OCI-LY1 (cell line): ENCODE data around the gene SOCS1.

Source experiments
- H2AFZ ChIP-seq: fragments of 200-600 bp; sonication (generic), shearing (Covaris generic); 2 replicates; pipeline ENCODE4 v1.6.0; 2014; ENCODE audit warnings: antibody characterized with exemption, mild to moderate bottlenecking, low read length
- H3F3A ChIP-seq: fragments of 200-600 bp; sonication (generic), shearing (Covaris generic); 2 replicates; pipeline ENCODE4 v1.6.0; 2014; ENCODE audit warnings: mild to moderate bottlenecking, antibody characterized with exemption, low read length, moderate library complexity; ENCODE audit not compliant: insufficient read depth
- H3K27ac ChIP-seq: fragments of 200-600 bp; sonication (generic); 2 replicates; pipeline ENCODE4 v1.5.1; 2014; ENCODE audit warnings: low read length, mixed run types, mild to moderate bottlenecking, low read depth; ENCODE audit not compliant: poor library complexity, severe bottlenecking
- H3K27me3 ChIP-seq: fragments of 200-600 bp; sonication (generic); 2 replicates; pipeline ENCODE4 v1.6.0; 2014; ENCODE audit warnings: antibody characterized with exemption, mild to moderate bottlenecking, low read length, moderate library complexity; ENCODE audit not compliant: insufficient read depth
- H3K36me3 ChIP-seq: fragments of 200-600 bp; sonication (generic); 2 replicates; pipeline ENCODE4 v1.6.1; 2014; ENCODE audit warnings: mild to moderate bottlenecking, antibody characterized with exemption, low read length, moderate library complexity, mixed read lengths; ENCODE audit not compliant: insufficient read depth
- H3K4me1 ChIP-seq: fragments of 200-600 bp; sonication (generic); 2 replicates; pipeline ENCODE4 v1.5.1; 2014; ENCODE audit warnings: mild to moderate bottlenecking, low read length, moderate library complexity; ENCODE audit not compliant: insufficient read depth, severe bottlenecking
- H3K4me2 ChIP-seq: fragments of 200-600 bp; sonication (generic), shearing (Covaris generic); 2 replicates; pipeline ENCODE4 v1.6.1; 2014; ENCODE audit warnings: low read length
- H3K4me3 ChIP-seq: fragments of 200-600 bp; sonication (generic); 2 replicates; pipeline ENCODE4 v1.5.1; 2014; ENCODE audit warnings: low read length, low read depth, mild to moderate bottlenecking, mixed read lengths; ENCODE audit not compliant: poor library complexity, severe bottlenecking
- H3K79me2 ChIP-seq: fragments of 200-600 bp; shearing (Covaris generic); 2 replicates; pipeline ENCODE4 v1.6.1; 2016; ENCODE audit warnings: mixed run types, low read length, mixed read lengths; ENCODE audit not compliant: insufficient read depth
- H3K9ac ChIP-seq: fragments of 200-600 bp; sonication (generic), shearing (Covaris generic); 2 replicates; pipeline ENCODE4 v1.6.1; 2014; ENCODE audit warnings: mild to moderate bottlenecking, low read length, mixed read lengths
- H3K9me2 ChIP-seq: fragments of 200-600 bp; sonication (generic), shearing (Covaris generic); 2 replicates; pipeline ENCODE4 v1.6.1; 2014; ENCODE audit warnings: low read depth, mild to moderate bottlenecking, low read length, mixed read lengths
- H3K9me3 ChIP-seq: fragments of 200-600 bp; shearing (Covaris generic); 2 replicates; pipeline ENCODE4 v1.6.1; 2014; ENCODE audit warnings: low read length, mixed read lengths
- H4K20me1 ChIP-seq: fragments of 200-600 bp; sonication (generic), shearing (Covaris generic); 2 replicates; pipeline ENCODE4 v1.6.0; 2016; ENCODE audit warnings: mild to moderate bottlenecking, low read length; ENCODE audit not compliant: insufficient read depth
- EZH2 ChIP-seq: fragments of 200-600 bp; sonication (generic), shearing (Covaris generic); IDR thresholded peaks from 2 replicates; pipeline ENCODE4 v1.8.0; 2017; ENCODE audit warnings: borderline replicate concordance, mixed run types, mild to moderate bottlenecking, antibody characterized with exemption, low read length, moderate library complexity, mixed read lengths
- TF ChIP-seq, protein P1 (sequence below): fragments of 200-600 bp; sonication (generic), shearing (Covaris generic); IDR thresholded peaks from 2 replicates; pipeline ENCODE4 v1.5.1; 2017; ENCODE audit warnings: mild to moderate bottlenecking, antibody characterized with exemption, low read length, moderate library complexity, mixed read lengths

SOCS1 gene

DNA sequence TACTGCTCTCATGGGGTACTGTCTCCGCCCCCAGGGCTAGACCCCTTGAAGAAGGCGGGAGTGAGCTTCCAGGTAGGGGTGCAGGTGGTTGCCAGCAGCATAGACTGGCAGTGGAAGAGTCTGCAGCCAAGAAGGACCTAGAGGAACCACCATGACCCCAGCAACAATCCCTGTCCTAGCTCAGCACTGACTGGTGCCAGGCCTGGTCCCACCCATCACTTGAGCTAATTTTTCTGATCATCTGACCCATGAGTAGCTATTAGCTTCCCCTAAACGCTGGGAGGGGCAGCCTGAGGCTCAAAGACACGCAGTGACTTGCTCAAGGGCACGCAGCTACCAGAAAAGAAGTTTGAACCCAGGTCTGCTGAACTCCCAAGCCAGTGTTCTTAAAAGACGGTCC lies 16.5 kb upstream of the SOCS1 start:
- H3K4me1 ChIP-seq = no peaks in the 10 kb centered on the region
- H3K27ac ChIP-seq = no peak overlapping the region
- H3K36me3 ChIP-seq = no peaks in the 10 kb centered on the region; the same call in 1 of the 2 replicates
- H3K4me2 ChIP-seq = no peak overlapping the region
- no peaks in the 10 kb centered on the region for H3K27me3 ChIP-seq
- H3K9me3 ChIP-seq = no peaks in the 10 kb centered on the region
- H3K79me2 ChIP-seq = no peaks in the 10 kb centered on the region
- no peaks in the 10 kb centered on the region for H3K9me2 ChIP-seq
- no peak overlapping the region for H2AFZ ChIP-seq
- no peak overlapping the region for H3K9ac ChIP-seq
- H4K20me1 ChIP-seq = no peaks in the 10 kb centered on the region
- TF ChIP-seq, protein P1, sequence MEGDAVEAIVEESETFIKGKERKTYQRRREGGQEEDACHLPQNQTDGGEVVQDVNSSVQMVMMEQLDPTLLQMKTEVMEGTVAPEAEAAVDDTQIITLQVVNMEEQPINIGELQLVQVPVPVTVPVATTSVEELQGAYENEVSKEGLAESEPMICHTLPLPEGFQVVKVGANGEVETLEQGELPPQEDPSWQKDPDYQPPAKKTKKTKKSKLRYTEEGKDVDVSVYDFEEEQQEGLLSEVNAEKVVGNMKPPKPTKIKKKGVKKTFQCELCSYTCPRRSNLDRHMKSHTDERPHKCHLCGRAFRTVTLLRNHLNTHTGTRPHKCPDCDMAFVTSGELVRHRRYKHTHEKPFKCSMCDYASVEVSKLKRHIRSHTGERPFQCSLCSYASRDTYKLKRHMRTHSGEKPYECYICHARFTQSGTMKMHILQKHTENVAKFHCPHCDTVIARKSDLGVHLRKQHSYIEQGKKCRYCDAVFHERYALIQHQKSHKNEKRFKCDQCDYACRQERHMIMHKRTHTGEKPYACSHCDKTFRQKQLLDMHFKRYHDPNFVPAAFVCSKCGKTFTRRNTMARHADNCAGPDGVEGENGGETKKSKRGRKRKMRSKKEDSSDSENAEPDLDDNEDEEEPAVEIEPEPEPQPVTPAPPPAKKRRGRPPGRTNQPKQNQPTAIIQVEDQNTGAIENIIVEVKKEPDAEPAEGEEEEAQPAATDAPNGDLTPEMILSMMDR = no peak
- no peak for TF ChIP-seq EZH2
- H3F3A ChIP-seq = no peaks in the 10 kb centered on the region
- no peak overlapping the region for H3K4me3 ChIP-seq

DNA sequence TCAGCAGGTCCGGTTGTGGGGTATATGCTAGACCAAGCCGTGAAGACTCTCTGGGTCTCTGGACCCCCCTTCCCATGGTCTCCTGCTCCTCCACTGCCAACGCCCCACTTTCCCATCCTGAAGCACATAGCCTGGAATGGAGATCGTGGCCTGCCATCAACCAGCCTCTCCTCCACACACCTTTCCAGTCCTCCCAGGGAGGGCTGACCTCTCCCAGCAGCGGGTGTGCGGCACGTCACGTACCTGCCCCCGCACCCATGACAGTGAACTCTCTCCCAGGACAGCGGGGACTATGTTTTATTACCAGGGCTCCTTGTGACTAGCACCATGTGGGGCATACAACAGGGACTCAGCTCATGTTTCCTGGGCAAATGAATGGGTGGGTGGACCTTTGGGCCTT lies 15.6 kb upstream of the SOCS1 start:
- Histone ChIP-seq H3K27ac (no peak overlapping the region), H3K27me3 (no peaks in the 10 kb centered on the region), H3K4me2 (no peak overlapping the region), H3K4me3 (no peak overlapping the region), H3K36me3 (no peaks in the 10 kb centered on the region; the same call in 1 of the 2 replicates), H3K9ac (no peak overlapping the region), H2AFZ (no peak overlapping the region), H3K4me1 (no peaks in the 10 kb centered on the region), H3K9me2 (no peaks in the 10 kb centered on the region), H3F3A (no peaks in the 10 kb centered on the region), H3K9me3 (no peaks in the 10 kb centered on the region), H3K79me2 (no peaks in the 10 kb centered on the region), H4K20me1 (no peaks in the 10 kb centered on the region)
- TF ChIP-seq, protein P1 = no peak

DNA sequence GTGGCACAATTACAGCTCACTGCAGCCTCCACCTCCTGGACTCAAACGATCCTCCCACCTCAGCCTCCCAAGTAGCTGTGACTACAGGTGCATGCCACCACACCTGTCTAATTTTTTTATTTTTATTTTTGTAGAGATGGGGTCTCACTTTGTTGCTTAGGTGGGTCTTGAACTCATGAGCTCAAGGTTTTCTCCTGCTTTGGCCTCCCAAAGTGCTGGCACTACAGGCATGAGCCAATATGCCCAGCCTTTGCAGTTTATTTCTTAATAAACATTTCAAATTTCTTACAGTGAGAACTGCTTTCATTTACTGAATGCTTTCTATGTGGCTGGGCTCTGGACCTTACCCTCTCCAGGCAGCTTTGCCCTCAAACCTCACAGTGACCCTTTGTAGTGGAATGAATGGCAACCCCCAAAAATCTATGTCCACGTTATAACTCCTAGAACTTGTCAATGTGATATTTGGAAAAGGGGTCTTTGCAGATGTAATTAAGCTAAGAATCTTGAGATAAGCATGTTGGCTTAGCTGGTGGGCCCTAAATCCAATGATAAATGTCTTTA lies 14.7 kb upstream of the SOCS1 start:
- no peak overlapping the region for H2AFZ ChIP-seq
- no peaks in the 10 kb centered on the region for H3K9me2 ChIP-seq
- H3K36me3 ChIP-seq = no peaks in the 10 kb centered on the region; the same call in 1 of the 2 replicates
- H4K20me1 ChIP-seq = no peaks in the 10 kb centered on the region
- H3F3A ChIP-seq = no peaks in the 10 kb centered on the region
- H3K27ac ChIP-seq = no peak overlapping the region
- no peak overlapping the region for H3K4me3 ChIP-seq
- H3K79me2 ChIP-seq = no peaks in the 10 kb centered on the region
- TF ChIP-seq, protein P1 = no peak
- TF ChIP-seq EZH2 = no peak
- H3K4me2 ChIP-seq = no peak overlapping the region
- H3K9ac ChIP-seq = no peak overlapping the region
- H3K4me1 ChIP-seq = no peaks in the 10 kb centered on the region
- no peaks in the 10 kb centered on the region for H3K9me3 ChIP-seq
- no peaks in the 10 kb centered on the region for H3K27me3 ChIP-seq
